KOPT-K1 (cell line): ENCODE results near the gene SLC2A8.

Source experiments
- H3K27ac ChIP-seq: fragments of 200-600 bp; sonication (generic); 2 replicates; pipeline ENCODE4 v1.5.1; 2016; ENCODE audit warnings: antibody characterized with exemption, mild to moderate bottlenecking, low read depth, low read length; ENCODE audit not compliant: poor library complexity, severe bottlenecking
- H3K36me3 ChIP-seq: fragments of 200-600 bp; sonication (generic); 2 replicates; pipeline ENCODE4 v1.5.1; 2017; ENCODE audit warnings: antibody characterized with exemption, mild to moderate bottlenecking, low read length, moderate library complexity; ENCODE audit not compliant: insufficient read depth
- H3K9me3 ChIP-seq: fragments of 200-600 bp; sonication (generic); 2 replicates; pipeline ENCODE4 v1.5.1; 2017; ENCODE audit warnings: antibody characterized with exemption, low read length, mild to moderate bottlenecking; ENCODE audit not compliant: insufficient read depth, poor library complexity, severe bottlenecking

The SLC2A8 gene

GRCh38 chr9:127428348-127428747, 31.4 kb downstream of the SLC2A8 start:
- H3K36me3 ChIP-seq = peaks cover 37% of the 10 kb centered on the region
- H3K27ac ChIP-seq = no peak overlapping the region
- H3K9me3 ChIP-seq = no peaks in the 10 kb centered on the region

- H3K9me3 ChIP-seq = no peaks in the 10 kb centered on the region
- peaks cover 58% of the 10 kb centered on the region for H3K36me3 ChIP-seq
- no peak overlapping the region for H3K27ac ChIP-seq
Observed at GRCh38 chr9:127430415-127430814, 33.4 kb downstream of the SLC2A8 start.

- H3K27ac ChIP-seq = no peak overlapping the region
- H3K9me3 ChIP-seq = no peaks in the 10 kb centered on the region
- H3K36me3 ChIP-seq = peaks cover 93% of the 10 kb centered on the region
Observed at GRCh38 chr9:127437497-127438264, 40.7 kb downstream of the SLC2A8 start.

- H3K36me3 ChIP-seq = peaks cover 92% of the 10 kb centered on the region
- no peaks in the 10 kb centered on the region for H3K9me3 ChIP-seq
- H3K27ac ChIP-seq = no peak overlapping the region
Observed at GRCh38 chr9:127438394-127438793, 41.4 kb downstream of the SLC2A8 start.

- H3K27ac ChIP-seq = no peak overlapping the region
- H3K9me3 ChIP-seq = no peaks in the 10 kb centered on the region
- H3K36me3 ChIP-seq = peaks cover 89% of the 10 kb centered on the region
Observed at GRCh38 chr9:127444283-127444920, 47.4 kb downstream of the SLC2A8 start.

- H3K9me3 ChIP-seq = no peaks in the 10 kb centered on the region
- no peak overlapping the region for H3K27ac ChIP-seq
- peaks cover 89% of the 10 kb centered on the region for H3K36me3 ChIP-seq
Observed at GRCh38 chr9:127444921-127445850, 48.2 kb downstream of the SLC2A8 start.

- no peak overlapping the region for H3K27ac ChIP-seq
- peaks cover 84% of the 10 kb centered on the region for H3K36me3 ChIP-seq
- no peaks in the 10 kb centered on the region for H3K9me3 ChIP-seq
Observed at GRCh38 chr9:127445851-127446712, 49.1 kb downstream of the SLC2A8 start.

- no peak overlapping the region for H3K27ac ChIP-seq
- H3K36me3 ChIP-seq = peaks cover 80% of the 10 kb centered on the region
- no peaks in the 10 kb centered on the region for H3K9me3 ChIP-seq
Observed at GRCh38 chr9:127446713-127447415, 49.9 kb downstream of the SLC2A8 start.

GRCh38 chr9:127447416-127448111, 50.6 kb downstream of the SLC2A8 start:
- H3K36me3 ChIP-seq = peaks cover 75% of the 10 kb centered on the region
- H3K9me3 ChIP-seq = no peaks in the 10 kb centered on the region
- H3K27ac ChIP-seq = no peak overlapping the region

GRCh38 chr9:127448112-127448805, 51.3 kb downstream of the SLC2A8 start:
- H3K9me3 ChIP-seq = no peaks in the 10 kb centered on the region
- no peak overlapping the region for H3K27ac ChIP-seq
- peaks cover 69% of the 10 kb centered on the region for H3K36me3 ChIP-seq

- no peaks in the 10 kb centered on the region for H3K9me3 ChIP-seq
- peak overlapping the region; percentile 81 for H3K27ac ChIP-seq
- peaks cover 61% of the 10 kb centered on the region for H3K36me3 ChIP-seq
Observed at GRCh38 chr9:127449332-127449966, 52.5 kb downstream of the SLC2A8 start.

GRCh38 chr9:127450243-127450760, 53.3 kb downstream of the SLC2A8 start:
- H3K36me3 ChIP-seq = peaks cover 53% of the 10 kb centered on the region
- H3K9me3 ChIP-seq = no peaks in the 10 kb centered on the region
- H3K27ac ChIP-seq = peak overlapping the region; percentile 81
